Muscle layer of duodenum (tissue), 2 donors: Measurements from ENCODE around the gene GIMAP7.
"Not testable (repeated sequence)": the region's sequence is repeated elsewhere in the genome, so short reads cannot be mapped to it uniquely, and the experiment has no call there.

Experiments used
- H3K27ac ChIP-seq: one replicate; pipeline ENCODE4 v1.7.0; 2013; ENCODE audit warnings: mild to moderate bottlenecking, low read length
- H3K27me3 ChIP-seq: one replicate; pipeline ENCODE4 v1.7.0; 2013; ENCODE audit warnings: low read depth, mild to moderate bottlenecking, control low read depth, low read length
- H3K36me3 ChIP-seq, 2 donors: one replicate each; pipeline ENCODE4 v1.7.0; 2013; ENCODE audit warnings: low read length in 2 of 2, control low read depth in 1 of 2, mild to moderate bottlenecking in 1 of 2; ENCODE audit not compliant: insufficient read depth in 2 of 2, control insufficient read depth in 1 of 2
- H3K4me1 ChIP-seq, 2 donors: one replicate each; pipeline ENCODE4 v1.7.0; 2013; ENCODE audit warnings: low read length in 2 of 2, mild to moderate bottlenecking in 2 of 2, control low read depth in 1 of 2, moderate library complexity in 1 of 2; ENCODE audit not compliant: insufficient read depth in 2 of 2, control insufficient read depth in 1 of 2
- H3K4me3 ChIP-seq, 2 donors: one replicate each; pipeline ENCODE4 v1.7.0; 2013; ENCODE audit warnings: low read length in 2 of 2, low read depth in 1 of 2, mild to moderate bottlenecking in 1 of 2
- H3K9me3 ChIP-seq, 2 donors: one replicate each; pipeline ENCODE4 v1.7.0; 2013; ENCODE audit warnings: low read length in 2 of 2, control low read depth in 1 of 2, mild to moderate bottlenecking in 1 of 2; ENCODE audit not compliant: control insufficient read depth in 1 of 2
- donor health status: healthy.

Gene GIMAP7

GRCh38 chr7:150481922-150482321 is 32.8 kb upstream of the GIMAP7 start:
- H3K9me3 ChIP-seq = no peaks in the 10 kb centered on the region
- no peaks in the 10 kb centered on the region for H3K36me3 ChIP-seq
- H3K4me3 ChIP-seq = no peak overlapping the region
- no peaks in the 10 kb centered on the region for H3K4me1 ChIP-seq
- no peak overlapping the region for H3K27ac ChIP-seq
- no peaks in the 10 kb centered on the region for H3K27me3 ChIP-seq

GRCh38 chr7:150483514-150483913 is 31.2 kb upstream of the GIMAP7 start:
- not testable (repeated sequence) for H3K36me3 ChIP-seq, H3K4me3 ChIP-seq, H3K27ac ChIP-seq, H3K4me1 ChIP-seq, H3K27me3 ChIP-seq, H3K9me3 ChIP-seq

- not testable (repeated sequence) for H3K4me1 ChIP-seq, H3K9me3 ChIP-seq, H3K27me3 ChIP-seq, H3K27ac ChIP-seq, H3K4me3 ChIP-seq, H3K36me3 ChIP-seq
These were observed 30.6 kb upstream of the GIMAP7 start for GRCh38 chr7:150484071-150484470.

- Histone ChIP-seq H3K27me3 (no peaks in the 10 kb centered on the region), H3K4me1 (no peaks in the 10 kb centered on the region), H3K4me3 (no peak overlapping the region), H3K9me3 (no peaks in the 10 kb centered on the region), H3K36me3 (no peaks in the 10 kb centered on the region), H3K27ac (no peak overlapping the region)
These were observed 27.0 kb upstream of the GIMAP7 start for GRCh38 chr7:150487625-150488024.

- H3K36me3 ChIP-seq = no peaks in the 10 kb centered on the region
- H3K27me3 ChIP-seq = no peaks in the 10 kb centered on the region
- no peak overlapping the region for H3K4me3 ChIP-seq
- no peak overlapping the region for H3K27ac ChIP-seq
- no peaks in the 10 kb centered on the region for H3K9me3 ChIP-seq
- H3K4me1 ChIP-seq = no peaks in the 10 kb centered on the region
These were observed 24.9 kb upstream of the GIMAP7 start for GRCh38 chr7:150489782-150490181.

- H3K4me1 ChIP-seq, H3K4me3 ChIP-seq, H3K27ac ChIP-seq, H3K9me3 ChIP-seq, H3K27me3 ChIP-seq, H3K36me3 ChIP-seq: not testable (repeated sequence)
These were observed 21.2 kb upstream of the GIMAP7 start for GRCh38 chr7:150493442-150493841.

GRCh38 chr7:150502519-150502918 is 12.2 kb upstream of the GIMAP7 start:
- Histone ChIP-seq H3K27ac (no peak overlapping the region), H3K4me1 (no peaks in the 10 kb centered on the region), H3K9me3 (no peaks in the 10 kb centered on the region), H3K4me3 (no peak overlapping the region), H3K27me3 (no peaks in the 10 kb centered on the region), H3K36me3 (no peaks in the 10 kb centered on the region)

- Histone ChIP-seq H3K4me3 (no peak overlapping the region), H3K36me3 (no peaks in the 10 kb centered on the region), H3K27me3 (no peaks in the 10 kb centered on the region), H3K4me1 (no peaks in the 10 kb centered on the region), H3K27ac (no peak overlapping the region), H3K9me3 (no peaks in the 10 kb centered on the region)
These were observed 11.5 kb upstream of the GIMAP7 start for GRCh38 chr7:150503155-150503554.

- no peaks in the 10 kb centered on the region for H3K4me1 ChIP-seq
- H3K36me3 ChIP-seq = no peaks in the 10 kb centered on the region
- no peak overlapping the region for H3K27ac ChIP-seq
- no peak overlapping the region for H3K4me3 ChIP-seq
- no peaks in the 10 kb centered on the region for H3K9me3 ChIP-seq
- no peaks in the 10 kb centered on the region for H3K27me3 ChIP-seq
These were observed 11.1 kb upstream of the GIMAP7 start for GRCh38 chr7:150503581-150503980.

- no peak overlapping the region for H3K27ac ChIP-seq
- no peak overlapping the region for H3K4me3 ChIP-seq
- H3K9me3 ChIP-seq = peaks cover 0 to 9% of the 10 kb centered on the region in 2 donors
- H3K27me3 ChIP-seq = no peaks in the 10 kb centered on the region
- no peaks in the 10 kb centered on the region for H3K36me3 ChIP-seq
- no peaks in the 10 kb centered on the region for H3K4me1 ChIP-seq
These were observed 6.6 kb upstream of the GIMAP7 start for GRCh38 chr7:150507947-150508602.

- no peaks in the 10 kb centered on the region for H3K36me3 ChIP-seq
- peaks cover 0 to 9% of the 10 kb centered on the region in 2 donors for H3K9me3 ChIP-seq
- no peaks in the 10 kb centered on the region for H3K4me1 ChIP-seq
- no peak overlapping the region for H3K27ac ChIP-seq
- H3K27me3 ChIP-seq = no peaks in the 10 kb centered on the region
- no peak overlapping the region for H3K4me3 ChIP-seq
These were observed 3.6 kb upstream of the GIMAP7 start for GRCh38 chr7:150511048-150511447.

GRCh38 chr7:150513758-150514157 is 914 bp upstream of the GIMAP7 start:
- Histone ChIP-seq H3K4me3 (no peak overlapping the region), H3K36me3 (no peaks in the 10 kb centered on the region), H3K27ac (peak overlapping the region; percentile 76), H3K4me1 (no peaks in the 10 kb centered on the region), H3K27me3 (no peaks in the 10 kb centered on the region), H3K9me3 (peaks cover 0 to 9% of the 10 kb centered on the region in 2 donors)
